ENCODE data around the gene TRAPPC10. TPM values are rescaled to one million over a fixed set of nuclear protein-coding genes. Genes with fewer than 3 reads are reported as not detected.

The TRAPPC10 gene
- total RNA-seq, 1 experiment from 2014 or later, result 39.3 TPM

GRCh38 chr21:44059710-44060109, 47.6 kb downstream of the TRAPPC10 start:
- Mint-ChIP-seq H3K9me3 (ENCODE audit: unreplicated experiment) (no peaks in the 10 kb centered on the region), H3K4me1 (ENCODE audit: insufficient read depth, unreplicated experiment) (peaks cover 3% of the 10 kb centered on the region), H3K36me3 (ENCODE audit: insufficient read depth, unreplicated experiment) (peaks cover 47% of the 10 kb centered on the region), H3K27me3 (ENCODE audit: insufficient read depth, unreplicated experiment) (no peaks in the 10 kb centered on the region), H3K4me3 (ENCODE audit: unreplicated experiment) (no peak overlapping the region), H3K27ac (ENCODE audit: low read depth, unreplicated experiment) (no peak overlapping the region)
- no peak for TF ChIP-seq CTCF (IDR thresholded peaks at IDR 0.05; ENCODE audit: unreplicated experiment)
- no TSS peak for BruUV-seq (replicated peaks)
- CTCF ChIA-PET, result no interaction called here
- POLR2A ChIA-PET, result no interaction called here
- peak; percentile 33 for DNase-seq (ENCODE audit: unreplicated experiment)
- intact Hi-C loops (cut with micrococcal nuclease), result no loop called here

GRCh38 chr21:44062380-44062779, 50.3 kb downstream of the TRAPPC10 start:
- H3K27me3 Mint-ChIP-seq (ENCODE audit: insufficient read depth, unreplicated experiment), result no peaks in the 10 kb centered on the region
- H3K9me3 Mint-ChIP-seq (ENCODE audit: unreplicated experiment), result no peaks in the 10 kb centered on the region
- no peak for DNase-seq (ENCODE audit: unreplicated experiment)
- no TSS peak for BruUV-seq (replicated peaks)
- TF ChIP-seq CTCF (IDR thresholded peaks at IDR 0.05; ENCODE audit: unreplicated experiment), result no peak
- H3K36me3 Mint-ChIP-seq (ENCODE audit: insufficient read depth, unreplicated experiment), result peaks cover 46% of the 10 kb centered on the region
- ChIA-PET CTCF (no interaction called here), POLR2A (no interaction called here)
- no peak overlapping the region for H3K4me3 Mint-ChIP-seq (ENCODE audit: unreplicated experiment)
- no peaks in the 10 kb centered on the region for H3K4me1 Mint-ChIP-seq (ENCODE audit: insufficient read depth, unreplicated experiment)
- H3K27ac Mint-ChIP-seq (ENCODE audit: low read depth, unreplicated experiment), result no peak overlapping the region
- intact Hi-C loops (cut with micrococcal nuclease), result no loop called here

DNA sequence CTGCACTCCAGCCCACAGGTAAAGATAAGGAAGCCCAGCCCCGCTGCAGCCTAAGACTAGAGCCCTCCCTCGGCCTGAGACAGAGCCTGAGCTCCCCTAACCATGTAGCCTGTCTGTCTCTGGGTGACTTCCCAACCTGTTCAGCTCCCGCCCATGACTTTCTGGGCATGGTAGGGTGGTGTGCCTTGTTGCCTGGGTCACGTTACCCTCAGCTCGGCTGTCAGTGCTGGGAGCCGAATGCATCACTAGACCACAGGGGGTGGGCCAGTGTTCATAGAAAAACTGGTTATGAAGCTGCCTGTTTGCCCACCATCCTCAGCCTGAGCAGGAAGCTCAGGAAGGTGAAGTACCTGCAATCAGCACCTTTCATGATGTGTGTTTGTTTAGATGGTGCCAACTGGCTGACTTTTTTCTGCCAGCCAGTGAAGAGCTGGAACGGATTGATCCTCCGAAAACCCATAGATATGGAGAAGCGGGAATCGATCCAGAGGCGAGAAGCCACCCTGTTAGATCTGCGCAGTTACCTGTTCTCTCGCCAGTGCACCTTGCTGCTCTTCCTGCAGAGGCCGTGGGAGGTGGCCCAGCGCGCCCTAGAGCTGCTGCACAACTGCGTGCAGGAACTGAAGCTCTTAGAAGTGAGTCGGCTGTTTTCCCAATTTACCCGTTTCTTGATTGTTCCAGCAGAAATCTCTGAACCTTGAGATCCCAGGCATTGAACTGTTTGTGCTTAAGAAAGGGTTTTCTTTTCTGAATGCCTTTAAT, 51.2 kb downstream of the TRAPPC10 start:
- no TSS peak for BruUV-seq (replicated peaks)
- H3K27me3 Mint-ChIP-seq (ENCODE audit: insufficient read depth, unreplicated experiment), result no peaks in the 10 kb centered on the region
- H3K4me1 Mint-ChIP-seq (ENCODE audit: insufficient read depth, unreplicated experiment), result no peaks in the 10 kb centered on the region
- peaks cover 51% of the 10 kb centered on the region for H3K36me3 Mint-ChIP-seq (ENCODE audit: insufficient read depth, unreplicated experiment)
- ChIA-PET CTCF (no interaction called here), POLR2A (no interaction called here)
- H3K27ac Mint-ChIP-seq (ENCODE audit: low read depth, unreplicated experiment), result no peak overlapping the region
- H3K4me3 Mint-ChIP-seq (ENCODE audit: unreplicated experiment), result no peak overlapping the region
- no peaks in the 10 kb centered on the region for H3K9me3 Mint-ChIP-seq (ENCODE audit: unreplicated experiment)
- no peak for DNase-seq (ENCODE audit: unreplicated experiment)
- TF ChIP-seq CTCF (IDR thresholded peaks at IDR 0.05; ENCODE audit: unreplicated experiment), result no peak
- intact Hi-C loops (cut with micrococcal nuclease), result no loop called here

- Mint-ChIP-seq H3K27ac (ENCODE audit: low read depth, unreplicated experiment) (no peak overlapping the region), H3K4me3 (ENCODE audit: unreplicated experiment) (no peak overlapping the region), H3K36me3 (ENCODE audit: insufficient read depth, unreplicated experiment) (peaks cover 46% of the 10 kb centered on the region), H3K27me3 (ENCODE audit: insufficient read depth, unreplicated experiment) (no peaks in the 10 kb centered on the region), H3K9me3 (ENCODE audit: unreplicated experiment) (no peaks in the 10 kb centered on the region), H3K4me1 (ENCODE audit: insufficient read depth, unreplicated experiment) (no peaks in the 10 kb centered on the region)
- TF ChIP-seq CTCF (IDR thresholded peaks at IDR 0.05; ENCODE audit: unreplicated experiment), result no peak
- intact Hi-C loops (cut with micrococcal nuclease), result no loop called here
- no TSS peak for BruUV-seq (replicated peaks)
- ChIA-PET CTCF (no interaction called here), POLR2A (interaction anchor here (0.9 kb wide), 1 partner anchor 39 kb away, joined by 3 read pairs; no protein-coding TSS in a partner anchor)
- no peak for DNase-seq (ENCODE audit: unreplicated experiment)
Observed at GRCh38 chr21:44064852-44065403, 52.8 kb downstream of the TRAPPC10 start.

All from MCF 10A (cell line).